HTERT RPE-1 (cell line): ENCODE measurements around the gene NHEJ1.

ENCODE experiments used
- in situ Hi-C: fragments of 300-500 bp; cut with MboI; formaldehyde crosslinking; loops from 4 replicates; pipeline ENCODE4 v1.14.3; 2020; ENCODE audit warnings: low sequenced_read_pairs

Gene NHEJ1

GRCh38 chr2:219168932-219169331 lies 8.3 kb upstream of the NHEJ1 start:
- in situ Hi-C loops, result no loop called here

- in situ Hi-C loops, result no loop called here
These were observed 7.9 kb upstream of the NHEJ1 start for GRCh38 chr2:219168526-219168925.

GRCh38 chr2:219167997-219168396 lies 7.4 kb upstream of the NHEJ1 start:
- in situ Hi-C loops, result no loop called here

DNA sequence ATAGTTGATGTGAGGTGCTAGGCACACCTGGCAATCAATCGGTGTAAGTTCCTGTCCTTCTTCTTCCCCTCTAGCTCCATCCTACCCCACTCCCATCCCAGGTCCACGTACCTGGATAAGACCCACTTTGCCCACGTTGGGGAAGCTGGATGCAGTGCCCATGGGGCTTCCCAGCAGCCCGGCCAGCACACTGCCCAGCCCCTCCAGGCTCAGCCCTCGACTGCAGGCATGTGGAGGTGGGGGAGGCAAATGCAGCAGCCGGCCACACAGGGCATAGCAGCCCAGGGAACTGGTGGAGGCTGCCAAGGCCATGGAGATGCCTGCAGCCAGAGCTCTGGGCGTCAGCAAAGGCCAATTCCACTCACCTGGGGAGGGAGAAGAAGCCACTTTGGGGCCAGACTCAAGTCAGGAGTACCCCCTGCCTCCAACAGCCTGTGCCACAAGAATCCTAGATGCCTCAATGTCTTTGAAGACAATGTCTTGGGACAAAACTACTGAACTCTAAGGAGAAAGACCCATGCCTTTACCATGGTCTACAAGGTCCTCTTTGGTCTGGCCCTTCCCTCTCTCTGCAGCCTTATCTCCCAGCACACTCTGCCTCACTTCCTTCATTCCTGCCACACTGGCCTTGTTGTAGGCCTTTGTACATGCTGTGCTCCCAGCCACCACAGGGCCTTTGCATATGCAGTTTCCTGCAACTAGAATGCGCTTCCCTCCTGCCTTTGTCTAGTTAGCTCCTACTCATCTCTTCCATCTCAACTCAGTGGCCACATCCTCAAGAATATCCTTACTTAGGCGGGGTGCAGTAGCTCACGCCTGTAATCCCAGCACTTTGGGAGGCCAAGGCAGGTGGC lies 4.7 kb upstream of the NHEJ1 start:
- in situ Hi-C loops, result no loop called here

DNA sequence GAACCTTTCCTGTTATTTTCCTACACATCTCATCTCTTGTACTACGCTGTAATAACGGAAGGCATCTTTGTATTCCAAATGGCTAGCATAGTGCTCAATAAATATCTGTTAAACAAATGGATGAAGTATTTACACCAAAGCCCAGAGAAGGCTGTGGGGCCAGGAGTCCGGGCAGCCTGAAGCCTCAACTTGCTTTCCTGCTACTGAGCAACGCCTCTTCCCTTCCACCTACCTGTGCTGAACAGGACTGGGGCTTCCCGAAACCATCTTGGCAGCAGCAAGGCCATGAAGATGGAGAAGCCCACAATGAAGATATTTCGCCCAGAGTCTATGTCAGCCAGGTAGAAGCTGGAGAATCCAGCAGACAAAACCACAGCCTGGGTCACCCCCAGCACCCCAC lies 2.5 kb upstream of the NHEJ1 start:
- in situ Hi-C loops, result no loop called here

- in situ Hi-C loops, result no loop called here
These were observed 482 bp upstream of the NHEJ1 start for GRCh38 chr2:219161097-219161496.

GRCh38 chr2:219159771-219160185 lies 837 bp downstream of the NHEJ1 start:
- in situ Hi-C loops, result no loop called here

DNA sequence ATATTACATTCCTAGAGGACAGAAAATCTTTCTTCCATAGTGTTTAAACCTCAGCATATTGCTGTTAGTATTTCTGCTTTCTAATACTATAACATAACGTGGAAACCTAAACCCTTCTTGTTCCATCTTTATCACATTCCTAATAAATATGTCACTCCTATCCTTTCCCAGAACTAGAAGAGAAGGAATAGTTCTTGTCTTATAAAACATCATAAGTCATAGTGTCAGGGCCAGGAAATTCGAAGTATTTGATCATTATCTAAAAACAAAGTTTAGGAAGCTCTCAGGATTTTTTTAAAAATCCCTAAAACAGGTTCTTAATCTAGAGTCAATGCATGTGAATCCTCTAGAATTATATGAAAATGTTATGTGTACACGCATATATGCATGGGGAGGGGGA lies 2.0 kb downstream of the NHEJ1 start:
- in situ Hi-C loops, result no loop called here

DNA sequence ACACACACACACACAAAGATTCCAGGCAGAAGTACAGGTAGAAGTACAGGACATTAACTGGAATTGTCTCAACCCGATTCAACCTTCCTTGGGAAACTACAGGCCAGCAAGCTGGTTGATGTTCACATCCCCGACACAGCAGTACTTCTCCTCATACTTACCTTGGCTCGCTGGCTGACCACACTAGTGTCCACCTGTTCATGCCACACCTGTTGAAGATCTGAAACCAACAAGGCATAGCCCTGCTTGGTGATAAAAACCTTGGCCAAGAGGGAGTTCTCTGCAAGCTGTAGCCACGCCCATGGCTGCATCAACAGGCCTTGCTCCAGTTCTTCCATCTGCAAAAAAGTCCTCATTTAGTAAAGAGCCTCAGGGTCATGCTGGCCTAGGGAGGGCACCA lies 2.6 kb downstream of the NHEJ1 start:
- in situ Hi-C loops, result no loop called here

DNA sequence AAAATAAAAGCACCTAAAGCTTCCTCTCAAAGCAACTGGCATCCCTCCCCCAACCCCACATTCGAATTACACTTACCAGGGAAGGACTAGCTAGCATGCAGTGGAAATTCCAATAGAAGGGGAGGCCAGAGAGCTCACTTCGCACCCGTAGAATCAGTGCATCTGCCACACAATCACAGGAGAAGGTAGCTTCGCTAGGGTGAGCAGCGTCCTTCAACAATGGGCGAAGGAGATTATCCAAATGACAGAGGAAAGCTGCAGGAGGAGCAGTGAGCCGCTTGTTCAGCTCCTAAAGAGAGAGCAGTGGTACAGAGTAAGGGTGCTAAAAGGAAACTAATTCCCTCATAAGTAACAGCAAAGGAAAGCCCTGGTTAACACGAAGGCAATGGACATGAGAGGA lies 3.2 kb downstream of the NHEJ1 start:
- in situ Hi-C loops, result no loop called here

DNA sequence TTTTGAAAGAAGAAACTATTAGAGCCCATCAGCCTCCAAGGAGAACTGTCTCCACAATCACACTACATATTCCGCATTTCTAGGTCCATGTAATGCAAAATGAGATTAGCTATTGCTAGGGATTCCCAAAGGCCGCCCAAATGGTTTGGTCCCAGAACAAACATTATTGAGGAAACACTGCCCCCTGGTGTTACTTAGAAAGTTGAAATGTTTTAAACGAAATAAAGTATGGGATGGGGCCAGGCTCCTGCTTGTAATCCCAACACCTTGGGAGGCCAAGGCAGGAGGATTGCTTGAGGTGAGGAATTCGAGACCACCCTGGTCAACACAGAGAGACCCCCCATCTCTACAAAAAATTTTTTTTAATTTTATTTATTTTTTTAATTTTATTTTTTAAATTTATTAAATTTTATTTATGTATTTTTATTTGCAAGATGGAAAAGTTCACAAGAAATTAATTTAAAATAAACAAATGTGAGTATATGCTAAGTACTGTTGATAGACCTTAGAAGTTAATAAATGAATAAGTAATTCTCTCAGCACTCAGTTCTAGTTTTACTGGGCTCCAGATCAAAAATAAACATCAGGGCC lies 5.5 kb downstream of the NHEJ1 start:
- in situ Hi-C loops, result no loop called here

- in situ Hi-C loops, result no loop called here
These were observed 10.9 kb downstream of the NHEJ1 start for GRCh38 chr2:219149667-219150066.

- in situ Hi-C loops, result no loop called here
These were observed 18.3 kb downstream of the NHEJ1 start for GRCh38 chr2:219142329-219142728.

DNA sequence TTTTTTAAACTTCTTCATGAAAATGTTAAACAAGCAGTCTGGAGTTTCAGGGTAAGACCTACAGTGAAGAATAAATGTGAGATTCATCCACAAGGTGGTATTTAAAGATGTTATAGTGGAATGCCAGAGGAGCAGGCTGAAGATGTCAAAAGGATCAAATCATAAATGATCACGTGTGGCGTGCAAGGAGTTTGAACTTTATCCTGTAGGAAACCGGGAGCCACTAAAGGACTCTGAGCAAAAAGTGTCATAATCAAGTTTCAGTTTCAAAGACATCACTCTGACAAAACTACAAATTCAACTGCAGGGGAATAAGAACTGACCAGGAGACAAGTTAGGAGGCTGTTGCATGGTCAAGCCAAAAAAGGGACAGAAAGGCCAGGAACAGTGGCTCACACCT lies 19.9 kb downstream of the NHEJ1 start:
- in situ Hi-C loops, result no loop called here

GRCh38 chr2:219133976-219134375 lies 26.6 kb downstream of the NHEJ1 start:
- in situ Hi-C loops, result no loop called here

DNA sequence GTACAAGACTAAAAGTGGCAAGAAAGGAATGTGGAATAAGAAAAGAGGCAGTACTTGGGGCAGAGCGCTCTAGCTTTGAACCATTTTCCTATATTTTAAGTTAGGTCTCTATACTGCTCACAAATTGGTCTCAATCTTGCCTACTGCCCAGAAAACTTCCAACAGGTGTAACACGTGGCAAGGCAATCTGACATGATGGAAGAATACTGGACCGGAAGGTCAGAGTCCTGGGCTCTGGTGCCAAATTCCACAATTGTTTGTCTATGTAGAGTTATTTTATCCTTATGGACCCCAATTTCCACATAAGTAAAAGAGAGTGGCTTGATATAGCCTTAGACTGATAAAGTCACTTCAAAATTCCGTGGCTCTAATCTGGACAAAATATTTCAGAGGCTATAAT lies 28.9 kb downstream of the NHEJ1 start:
- in situ Hi-C loops, result no loop called here

DNA sequence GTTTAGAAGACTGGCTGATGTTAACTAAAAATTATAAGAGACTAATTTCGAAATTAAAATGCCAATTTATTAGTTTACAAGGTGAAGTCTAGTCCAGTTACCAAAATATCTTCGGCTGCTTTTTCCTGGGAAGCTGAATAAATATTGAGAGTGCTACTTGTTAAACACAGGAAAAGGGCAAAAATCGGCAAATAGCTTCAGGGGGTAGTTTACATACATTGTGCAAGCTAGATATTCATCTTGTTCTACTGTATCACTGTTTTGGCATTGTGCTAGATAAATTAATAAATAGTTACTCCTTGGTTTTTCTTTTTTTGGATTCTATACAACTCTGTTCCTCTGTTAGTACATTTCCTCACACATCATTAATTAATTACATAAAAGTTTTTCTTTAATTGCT lies 29.3 kb downstream of the NHEJ1 start:
- in situ Hi-C loops, result no loop called here

- in situ Hi-C loops, result no loop called here
These were observed 31.0 kb downstream of the NHEJ1 start for GRCh38 chr2:219129589-219129988.

DNA sequence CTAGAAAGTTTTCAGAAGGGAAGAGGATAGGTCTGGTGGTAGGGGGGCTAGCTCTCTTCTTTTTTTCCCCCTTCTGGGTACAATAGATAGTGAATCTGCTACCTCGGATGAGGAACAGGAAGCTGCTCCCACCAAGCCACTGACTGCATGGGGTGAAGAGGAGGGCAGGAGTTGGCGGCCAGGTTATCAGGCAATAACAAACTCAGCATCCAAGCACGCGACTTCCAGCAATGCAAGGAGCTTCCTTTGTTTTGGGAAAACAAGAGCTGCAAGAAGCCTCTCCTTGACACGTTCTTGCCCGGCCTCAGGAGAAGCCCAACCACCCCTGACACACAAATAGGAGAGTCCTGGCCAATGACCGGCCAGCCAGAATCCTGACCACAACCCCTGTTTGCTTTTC lies 32.2 kb downstream of the NHEJ1 start:
- in situ Hi-C loops, result no loop called here

- in situ Hi-C loops, result no loop called here
These were observed 33.5 kb downstream of the NHEJ1 start for GRCh38 chr2:219127037-219127635.

- in situ Hi-C loops, result no loop called here
These were observed 34.1 kb downstream of the NHEJ1 start for GRCh38 chr2:219126555-219126954.

GRCh38 chr2:219125886-219126270 lies 34.7 kb downstream of the NHEJ1 start:
- in situ Hi-C loops, result no loop called here
